GM19438 (cell line): ENCODE results near the gene TMEFF2.

ENCODE experiments used
- ATAC-seq: cut with Tn5 transposase; IDR thresholded peaks from one replicate; pipeline ENCODE4 v1.9.1; 2021; ENCODE audit warnings: low read depth; ENCODE audit not compliant: unreplicated experiment

Gene TMEFF2

DNA sequence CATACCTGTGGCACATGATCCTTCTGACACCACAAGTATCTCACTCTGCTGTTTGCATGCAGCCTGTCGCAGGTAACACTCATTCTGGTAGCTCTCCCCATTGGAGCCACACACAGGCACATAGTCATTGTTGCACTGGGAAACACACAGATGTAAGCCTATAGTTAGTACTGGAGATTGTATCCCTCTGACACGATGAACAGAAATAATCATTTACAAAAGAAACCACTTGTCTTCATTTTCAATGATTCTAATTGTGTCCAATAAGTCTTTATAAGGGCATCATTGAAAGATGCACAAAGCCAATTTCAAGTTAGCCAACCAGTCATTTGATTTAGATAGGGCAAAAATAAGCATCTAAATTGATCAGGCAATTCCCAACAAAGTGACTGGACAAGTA, 10.4 kb downstream of the TMEFF2 start:
- ATAC-seq, result no peak

DNA sequence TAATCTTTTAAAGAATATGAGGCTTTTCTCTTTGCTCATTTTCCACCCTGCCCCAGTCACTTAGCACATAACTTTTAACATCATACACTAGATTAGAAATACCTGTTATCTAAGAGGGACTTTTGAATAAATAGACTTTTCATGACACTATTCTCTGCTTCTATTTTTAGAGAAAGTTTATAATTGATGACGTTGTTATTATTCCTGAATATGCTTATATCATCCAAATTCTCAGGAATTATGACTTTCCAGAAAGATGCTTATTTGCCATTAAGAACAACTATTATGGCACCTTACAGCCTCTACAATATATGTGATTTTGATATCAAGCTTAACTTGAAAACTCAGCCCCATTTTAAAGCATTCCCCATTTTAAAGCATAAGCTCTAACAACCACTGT, 11.4 kb downstream of the TMEFF2 start:
- ATAC-seq, result no peak

DNA sequence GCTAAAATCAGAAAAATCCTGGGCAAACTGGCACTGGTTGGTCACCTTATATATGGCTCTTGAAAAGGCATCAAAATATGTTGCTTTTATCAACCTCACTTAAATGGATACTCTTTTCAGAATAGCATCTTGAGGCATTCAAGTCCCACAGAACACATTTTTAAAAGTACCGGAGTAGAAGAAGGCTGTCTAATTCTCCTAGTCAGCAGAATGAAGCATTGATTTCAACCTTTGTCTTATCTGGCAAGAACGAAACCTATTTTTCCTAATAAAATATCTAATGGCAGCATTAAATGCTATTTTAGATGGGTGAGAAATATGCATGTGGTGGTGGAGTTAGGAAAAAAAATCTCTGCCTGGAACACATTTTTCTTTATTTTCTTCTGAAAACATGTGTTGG, 27.8 kb downstream of the TMEFF2 start:
- no peak for ATAC-seq

- ATAC-seq, result no peak
Measured at GRCh38 chr2:192165842-192166241, 28.9 kb downstream of the TMEFF2 start.

GRCh38 chr2:192162392-192163042, 32.2 kb downstream of the TMEFF2 start:
- no peak for ATAC-seq

- ATAC-seq, result no peak
Measured at GRCh38 chr2:192161656-192162290, 33.0 kb downstream of the TMEFF2 start.

- ATAC-seq, result no peak
Measured at GRCh38 chr2:192159736-192160135, 35.0 kb downstream of the TMEFF2 start.

GRCh38 chr2:192159208-192159607, 35.5 kb downstream of the TMEFF2 start:
- ATAC-seq, result no peak

DNA sequence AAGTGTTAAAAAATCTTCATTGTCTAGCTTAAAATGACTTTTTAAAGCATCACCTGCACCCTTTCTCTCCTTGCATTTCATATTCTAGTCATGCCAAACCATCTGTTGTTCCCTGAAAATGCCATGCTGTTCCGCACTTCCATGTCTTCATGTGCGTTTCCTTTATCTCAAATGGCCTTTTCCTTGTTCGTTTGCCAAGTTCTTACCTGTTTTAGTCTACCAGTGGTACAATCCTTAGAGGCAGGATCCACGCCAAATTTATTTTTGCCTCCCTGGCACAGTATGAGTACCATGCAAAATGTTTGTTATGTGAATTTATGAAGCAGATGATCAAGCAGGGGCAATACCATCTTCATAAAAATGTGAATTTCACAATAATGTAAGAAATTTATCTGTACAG, 37.0 kb downstream of the TMEFF2 start:
- ATAC-seq, result no peak

DNA sequence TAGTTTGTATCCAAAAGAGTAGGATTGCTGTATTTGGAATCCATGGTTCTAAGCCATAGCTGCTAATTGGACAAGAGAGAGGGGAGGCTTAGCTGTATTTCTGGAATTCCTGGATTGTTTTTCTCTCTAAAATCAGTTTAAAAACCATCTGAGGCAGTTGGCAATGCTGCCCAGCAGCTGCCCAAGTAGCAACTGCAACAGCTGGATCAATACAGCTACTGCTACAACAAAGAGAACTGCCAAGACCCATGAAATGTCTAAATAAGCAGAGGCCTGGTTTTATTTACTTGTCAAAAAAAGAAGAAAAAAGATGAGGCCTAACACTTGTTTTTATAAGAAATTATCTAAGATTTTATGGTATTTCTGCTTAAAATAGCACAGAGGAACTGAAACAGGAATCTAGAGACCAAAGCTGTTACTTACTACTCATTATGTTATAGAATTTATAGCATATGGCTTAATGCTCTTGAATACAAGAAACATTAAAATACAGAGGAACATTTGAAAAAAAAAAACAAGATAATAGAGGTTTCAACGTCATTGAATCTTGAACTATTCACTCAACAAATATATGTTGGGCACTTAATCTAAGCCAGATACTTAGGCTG, 39.1 kb downstream of the TMEFF2 start:
- ATAC-seq, result no peak

GRCh38 chr2:192153561-192153960, 41.2 kb downstream of the TMEFF2 start:
- ATAC-seq, result no peak

DNA sequence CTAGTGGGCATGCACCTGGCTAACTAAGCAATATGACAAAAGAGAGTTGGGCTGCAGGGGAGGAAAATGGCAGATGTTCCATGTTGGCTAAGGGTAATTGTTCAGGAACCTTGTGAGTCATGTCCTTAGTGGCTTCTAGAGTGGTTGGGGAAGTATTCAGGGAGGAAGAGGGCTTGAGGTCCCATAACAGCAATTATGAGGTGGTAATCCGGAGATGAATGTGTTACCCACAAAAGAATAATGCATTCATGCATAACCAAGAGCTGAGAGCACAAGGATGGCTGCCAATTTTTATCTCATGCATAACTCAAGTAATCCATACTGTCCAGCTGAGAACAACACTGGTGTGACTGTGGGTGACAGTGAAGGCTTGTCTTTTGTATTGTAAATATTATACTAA, 42.9 kb downstream of the TMEFF2 start:
- ATAC-seq, result no peak

- no peak for ATAC-seq
Measured at GRCh38 chr2:192150166-192150565, 44.6 kb downstream of the TMEFF2 start.

GRCh38 chr2:192148620-192149321, 46.0 kb downstream of the TMEFF2 start:
- no peak for ATAC-seq

DNA sequence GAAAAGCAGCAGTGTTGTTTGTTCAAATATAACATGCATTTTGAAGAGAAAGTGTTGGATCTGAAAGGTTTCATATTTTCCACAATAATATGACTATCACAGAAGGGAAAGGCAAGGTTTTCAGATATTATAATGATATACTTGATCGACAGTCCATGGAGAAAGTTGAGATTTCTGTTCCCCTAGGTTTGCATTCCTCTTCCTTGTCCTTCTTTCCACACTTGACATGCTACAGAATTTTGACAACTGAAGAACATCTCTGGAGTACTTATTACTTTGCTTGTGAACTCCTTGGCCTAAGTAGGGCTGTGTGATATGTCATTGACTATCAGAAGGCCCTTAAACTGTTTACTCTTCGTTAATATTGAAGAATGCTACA, 46.5 kb downstream of the TMEFF2 start:
- ATAC-seq, result no peak

- no peak for ATAC-seq
Measured at GRCh38 chr2:192146069-192147015, 48.4 kb downstream of the TMEFF2 start.

GRCh38 chr2:192145496-192145895, 49.2 kb downstream of the TMEFF2 start:
- ATAC-seq, result no peak

DNA sequence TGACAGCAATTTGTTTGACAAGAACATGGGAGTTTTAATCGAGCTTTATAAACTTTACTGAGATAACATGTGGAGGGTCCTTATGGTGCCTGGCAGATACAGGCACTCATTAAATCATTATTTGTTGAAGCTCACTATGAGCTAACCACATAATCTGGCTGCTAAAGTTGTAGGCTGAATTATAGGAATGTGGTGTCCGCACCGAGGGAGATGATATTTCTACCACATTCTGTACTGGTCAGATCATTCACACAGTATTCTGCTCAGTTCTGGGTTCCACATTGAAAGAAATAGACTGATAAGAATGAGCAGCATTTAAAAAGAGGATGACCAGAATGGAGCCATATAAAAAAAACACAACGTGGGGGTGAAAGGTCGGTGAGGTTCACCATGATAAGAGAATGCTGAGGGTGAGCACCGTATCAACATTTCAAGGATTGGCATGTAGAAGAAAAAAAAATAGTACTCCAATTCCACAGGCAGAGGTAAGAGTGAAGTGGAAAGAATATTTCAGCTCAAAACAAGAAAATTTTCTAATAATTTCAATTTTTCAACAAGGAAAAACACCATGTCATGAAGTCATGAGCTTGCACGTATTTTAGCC, 54.4 kb downstream of the TMEFF2 start:
- no peak for ATAC-seq

GRCh38 chr2:192139813-192140212, 54.9 kb downstream of the TMEFF2 start:
- no peak for ATAC-seq

DNA sequence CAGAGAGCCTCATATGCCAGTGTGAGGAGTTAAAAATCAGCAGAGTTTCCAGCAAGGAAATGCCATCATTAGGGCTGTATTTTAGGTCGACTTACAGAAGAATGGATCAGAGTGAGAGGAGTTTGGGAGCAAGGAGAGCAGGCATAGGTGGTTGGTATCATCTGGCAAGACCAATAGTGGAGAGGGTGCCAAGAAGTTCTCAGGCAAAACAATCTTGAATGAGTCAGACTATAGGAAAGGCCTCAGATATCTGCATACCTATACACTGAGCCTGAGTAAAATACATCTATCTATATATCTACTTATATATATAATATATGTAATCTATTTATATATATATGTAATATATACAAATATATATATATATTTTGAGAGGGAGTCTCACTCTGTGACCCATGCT, 57.3 kb downstream of the TMEFF2 start:
- no peak for ATAC-seq
